SIG-M5 treated with dmso at 0.1 percent for 504 hours (cell line): ENCODE measurements around the gene ZNF763.
A peak's percentile ranks its signal among the peaks of the same experiment; 100 is the strongest.
"Not testable (repeated sequence)": the region's sequence is repeated elsewhere in the genome, so short reads cannot be mapped to it uniquely, and the experiment has no call there.

Source experiments
- DNase-seq: peaks from one replicate; lab custom pipeline; 2025; ENCODE audit not compliant: unreplicated experiment; lab: John Stamatoyannopoulos, UW

The ZNF763 gene

DNA sequence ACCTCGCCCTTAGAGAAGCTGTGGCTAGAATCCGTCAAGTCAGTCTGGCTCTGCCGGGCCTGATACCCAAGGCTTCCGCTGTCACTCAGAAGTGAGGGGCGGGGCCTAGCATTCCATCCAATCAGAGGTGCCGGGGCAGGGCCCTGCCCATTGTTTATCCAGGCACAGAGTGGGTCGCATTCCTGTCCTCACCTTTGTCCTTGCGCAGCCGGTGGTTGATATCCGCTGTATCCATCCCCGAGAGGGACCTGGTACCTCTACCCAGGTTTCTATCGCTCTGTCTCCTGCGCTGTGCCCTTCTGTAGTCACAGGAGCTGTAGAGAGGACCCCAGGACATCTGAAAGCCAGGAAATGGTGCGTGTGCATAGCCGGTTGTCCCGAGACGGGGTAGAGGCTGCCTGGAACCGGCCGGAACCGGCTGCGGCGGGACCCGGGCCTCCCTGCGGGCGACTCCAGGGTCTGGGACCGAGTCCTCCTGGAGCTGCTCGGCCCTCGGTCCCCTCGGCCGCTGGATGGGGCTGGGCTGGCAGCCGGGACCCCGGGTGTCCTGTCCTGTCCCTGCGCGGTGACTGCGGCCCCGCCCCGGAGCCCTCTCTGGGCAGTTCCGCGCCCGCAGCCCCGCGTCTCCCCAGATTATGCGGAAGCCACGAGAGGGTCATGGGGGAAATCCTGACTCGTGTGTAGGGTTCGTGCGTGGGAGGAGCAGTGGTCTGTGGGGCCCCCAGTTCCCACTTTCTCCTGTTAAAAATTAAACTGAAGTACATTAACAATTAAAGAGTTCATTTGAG lies at the start of gene ZNF763:
Gene ZNF763 (plus strand): TSS at position 183 of the 788 bp plus-strand sequence. CDS start 169 bp downstream, at position 352.
- no peak for DNase-seq

DNA sequence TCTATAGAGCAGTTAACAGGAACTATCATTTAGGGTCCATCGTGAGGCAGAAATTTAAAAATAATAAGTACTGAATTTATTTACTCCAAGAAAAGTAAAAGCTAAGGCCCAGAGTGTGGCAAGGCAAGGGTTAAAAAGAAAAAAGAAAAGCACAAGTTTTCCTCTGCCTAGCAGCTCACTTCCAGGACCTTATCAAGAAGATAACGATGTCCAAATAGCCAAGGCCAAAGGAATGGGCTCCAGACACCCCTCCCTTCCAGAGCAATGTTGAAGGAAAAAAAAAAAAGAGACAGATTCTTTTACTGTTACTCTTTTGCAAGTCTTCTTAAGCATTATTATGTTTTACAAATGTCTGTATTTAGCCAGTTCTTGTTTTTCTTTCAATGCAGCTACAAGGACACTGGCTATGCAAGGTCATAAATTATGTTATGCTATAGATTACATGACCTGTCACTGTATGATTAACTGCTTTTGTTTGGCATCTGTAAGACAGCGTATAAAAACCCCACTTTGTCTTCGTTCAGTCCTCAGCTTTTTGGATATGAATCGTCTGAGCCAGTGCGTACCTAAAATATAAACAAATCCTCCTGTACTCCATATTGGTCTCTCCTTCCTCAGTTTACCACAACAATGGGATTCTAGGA lies 42.9 kb upstream of the ZNF763 start:
- DNase-seq = no peak

DNA sequence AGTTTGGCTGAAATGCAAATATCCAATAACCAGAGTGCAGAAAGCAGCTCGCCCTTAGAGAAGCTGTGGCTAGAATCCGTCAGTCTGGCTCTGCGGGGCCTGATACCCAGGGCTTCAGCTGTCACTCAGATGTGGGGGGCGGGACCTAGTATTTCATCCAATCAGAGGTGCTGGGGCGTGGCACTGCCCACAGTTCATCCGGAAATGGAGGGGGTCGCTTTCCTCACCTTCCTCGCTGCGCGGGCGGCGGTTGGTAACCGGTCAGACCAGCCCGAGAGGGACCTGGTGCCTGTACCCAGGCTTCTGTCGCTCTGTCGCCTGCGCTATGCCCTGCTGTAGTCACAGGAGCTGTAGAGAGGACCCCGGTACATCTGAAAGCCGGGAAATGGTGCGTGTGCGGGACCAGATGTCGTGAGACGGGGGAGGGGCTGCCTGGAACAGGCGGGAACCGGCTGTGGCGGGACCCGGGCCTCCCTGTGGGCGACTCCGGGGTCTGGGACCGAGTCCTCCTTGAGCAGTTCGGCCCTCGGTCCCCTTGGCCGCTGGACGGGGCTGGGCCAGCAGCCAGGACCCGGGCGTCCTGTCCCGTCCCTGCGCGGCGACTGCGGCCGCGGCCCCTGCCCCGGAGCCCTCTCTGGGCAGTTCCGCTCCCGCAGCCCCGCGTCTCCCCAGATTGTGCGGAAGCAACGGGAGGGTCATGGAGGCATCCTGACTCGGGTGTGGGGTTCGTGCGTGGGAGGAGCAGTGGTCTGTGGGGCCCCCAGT lies 39.8 kb upstream of the ZNF763 start, which contains the start of gene ZNF700:
Gene ZNF700 (plus strand): TSS at position 222 of the 765 bp plus-strand sequence. CDS start 104 bp downstream, at position 326.
- peak; percentile 95 for DNase-seq

DNA sequence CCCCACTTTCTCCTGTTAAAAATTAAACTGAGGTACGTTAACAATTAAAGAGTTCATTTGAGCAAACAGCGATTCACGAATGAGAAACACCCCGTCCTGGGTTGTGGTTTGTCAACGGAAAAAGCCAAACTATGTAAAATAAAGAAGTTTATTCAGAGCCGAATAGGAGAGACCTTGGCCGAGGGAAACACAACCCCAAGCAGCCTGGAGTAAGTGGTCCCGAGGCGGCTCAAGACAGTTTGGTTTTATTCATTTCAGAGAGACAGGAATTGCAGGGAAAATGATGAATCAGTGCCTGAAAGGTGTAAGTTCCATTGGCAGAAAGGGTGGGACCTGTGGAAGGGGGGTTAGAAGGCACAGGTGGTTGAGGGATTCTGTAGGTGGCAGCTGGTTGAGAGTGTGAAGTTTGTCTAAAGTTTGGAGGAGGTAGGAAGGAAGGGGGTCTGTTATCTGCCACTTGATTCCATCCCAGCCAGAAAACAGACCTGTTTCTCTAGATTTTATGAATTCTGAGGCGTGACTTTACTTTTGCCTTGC lies 39.1 kb upstream of the ZNF763 start:
- not testable (repeated sequence) for DNase-seq

DNA sequence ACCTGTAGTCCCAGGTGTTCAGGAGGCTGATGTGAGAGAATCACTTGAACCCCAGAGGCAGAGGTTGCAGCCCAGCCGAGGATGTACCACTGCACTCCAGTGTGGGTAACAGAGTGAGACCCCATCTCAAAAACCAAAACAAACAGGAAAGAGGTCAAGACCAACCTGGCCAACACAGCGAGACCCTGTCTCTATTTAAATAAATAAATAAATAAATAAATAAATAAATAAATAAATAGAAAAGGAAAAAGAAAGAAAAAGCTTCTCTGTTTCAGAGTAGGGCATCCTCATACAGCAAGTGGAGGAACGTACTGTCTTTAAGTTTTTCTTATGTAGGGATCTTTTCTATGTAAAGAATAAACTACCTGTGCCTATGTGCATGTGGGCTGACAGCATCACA lies 37.6 kb upstream of the ZNF763 start:
- DNase-seq = no peak

DNA sequence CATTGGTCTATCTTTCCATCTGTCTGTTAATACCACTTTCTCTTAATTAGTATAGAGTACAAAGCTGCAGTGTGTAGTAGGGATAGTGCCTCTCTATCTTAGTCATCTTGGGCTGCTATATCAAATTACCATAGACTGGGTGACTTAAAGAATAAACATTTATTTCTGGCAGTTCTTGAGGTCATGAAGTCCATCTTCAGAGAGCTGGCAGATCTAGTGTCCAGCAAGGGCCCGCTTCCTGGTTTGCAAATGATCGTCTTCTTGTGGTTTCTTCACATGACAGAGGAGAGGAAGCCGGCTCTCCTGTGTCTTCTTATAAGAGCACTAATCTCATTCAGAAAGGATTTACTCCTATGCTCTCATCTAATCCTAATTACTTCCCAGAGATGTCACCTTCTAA lies 33.8 kb upstream of the ZNF763 start:
- DNase-seq = no peak

DNA sequence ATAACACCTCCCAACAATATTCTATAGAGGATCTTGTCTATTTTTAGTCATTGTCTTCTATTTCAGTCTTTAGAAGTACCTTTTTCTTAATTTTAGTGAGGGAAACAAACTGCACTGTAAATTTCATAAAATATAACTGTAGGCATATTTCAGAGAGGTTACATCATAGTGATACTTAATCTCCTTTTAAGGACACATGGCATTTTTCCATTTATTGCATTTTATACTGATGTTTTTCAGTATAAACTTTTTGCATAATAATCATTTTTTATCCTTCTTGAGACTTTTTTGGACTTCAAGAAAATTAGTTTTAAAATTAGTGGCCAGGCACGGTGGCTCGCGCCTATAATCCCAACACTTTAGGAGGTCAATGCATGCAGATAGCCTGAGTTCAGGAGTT lies 33.3 kb upstream of the ZNF763 start:
- no peak for DNase-seq

DNA sequence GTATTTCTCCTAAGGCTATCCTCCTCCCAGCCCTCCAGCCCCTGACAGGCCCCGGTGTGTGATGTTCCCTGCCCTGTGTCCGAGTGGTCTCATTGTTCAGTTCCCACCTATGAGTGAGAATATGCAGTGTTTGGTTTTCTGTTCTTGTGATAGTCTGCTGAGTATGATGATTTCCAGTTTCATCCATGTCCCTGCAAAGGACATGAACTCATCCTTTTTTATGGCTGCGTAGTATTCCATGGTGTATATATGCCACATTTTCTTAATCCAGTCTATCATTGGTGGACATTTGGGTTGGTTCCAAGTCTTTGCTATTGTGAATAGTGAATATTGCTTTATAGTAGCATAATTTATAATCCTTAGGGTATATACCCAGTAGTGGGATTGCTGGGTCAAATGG lies 29.0 kb upstream of the ZNF763 start:
- DNase-seq = not testable (repeated sequence)

DNA sequence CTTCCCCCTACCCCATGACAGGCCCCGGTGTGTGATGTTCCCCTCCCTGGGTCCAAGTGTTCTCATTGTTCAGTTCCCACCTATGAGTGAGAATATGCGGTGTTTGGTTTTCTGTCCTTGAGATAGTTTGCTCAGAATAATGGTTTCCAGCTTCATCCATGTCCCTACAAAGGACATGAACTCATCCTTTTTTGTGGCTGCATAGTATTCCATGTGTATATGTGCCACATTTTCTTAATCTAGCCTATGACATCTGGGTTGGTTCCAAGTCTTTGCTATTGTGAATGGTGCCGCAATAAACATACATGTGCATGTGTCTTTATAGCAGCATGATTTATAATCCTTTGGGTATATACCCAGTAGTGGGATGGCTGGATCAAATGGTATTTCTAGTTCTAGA lies 26.5 kb upstream of the ZNF763 start:
- not testable (repeated sequence) for DNase-seq

DNA sequence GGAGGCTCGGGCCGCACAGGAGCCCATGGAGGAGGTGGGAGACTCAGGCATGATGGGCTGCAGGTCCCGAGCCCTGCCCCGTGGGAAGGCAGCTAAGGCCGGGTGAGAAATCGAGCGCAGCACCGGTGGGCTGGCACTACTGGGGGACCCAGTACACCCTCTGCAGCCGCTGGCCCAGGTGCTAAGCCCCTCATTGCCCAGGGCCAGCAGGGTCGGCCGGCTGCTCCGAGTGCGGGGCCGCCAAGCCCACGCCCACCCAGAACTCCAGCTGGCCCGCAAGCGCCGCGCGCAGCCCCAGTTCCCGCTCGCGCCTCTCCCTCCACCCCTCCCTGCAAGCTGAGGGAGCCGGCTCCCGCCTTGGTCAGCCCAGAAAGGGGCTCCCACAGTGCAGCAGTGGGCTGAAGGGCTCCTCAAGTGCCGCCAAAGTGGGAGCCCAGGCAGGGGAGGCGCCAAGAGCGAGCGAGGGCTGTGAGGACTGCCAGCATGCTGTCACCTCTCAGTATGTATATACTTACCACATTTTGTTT lies 23.4 kb upstream of the ZNF763 start:
- DNase-seq = not testable (repeated sequence)

DNA sequence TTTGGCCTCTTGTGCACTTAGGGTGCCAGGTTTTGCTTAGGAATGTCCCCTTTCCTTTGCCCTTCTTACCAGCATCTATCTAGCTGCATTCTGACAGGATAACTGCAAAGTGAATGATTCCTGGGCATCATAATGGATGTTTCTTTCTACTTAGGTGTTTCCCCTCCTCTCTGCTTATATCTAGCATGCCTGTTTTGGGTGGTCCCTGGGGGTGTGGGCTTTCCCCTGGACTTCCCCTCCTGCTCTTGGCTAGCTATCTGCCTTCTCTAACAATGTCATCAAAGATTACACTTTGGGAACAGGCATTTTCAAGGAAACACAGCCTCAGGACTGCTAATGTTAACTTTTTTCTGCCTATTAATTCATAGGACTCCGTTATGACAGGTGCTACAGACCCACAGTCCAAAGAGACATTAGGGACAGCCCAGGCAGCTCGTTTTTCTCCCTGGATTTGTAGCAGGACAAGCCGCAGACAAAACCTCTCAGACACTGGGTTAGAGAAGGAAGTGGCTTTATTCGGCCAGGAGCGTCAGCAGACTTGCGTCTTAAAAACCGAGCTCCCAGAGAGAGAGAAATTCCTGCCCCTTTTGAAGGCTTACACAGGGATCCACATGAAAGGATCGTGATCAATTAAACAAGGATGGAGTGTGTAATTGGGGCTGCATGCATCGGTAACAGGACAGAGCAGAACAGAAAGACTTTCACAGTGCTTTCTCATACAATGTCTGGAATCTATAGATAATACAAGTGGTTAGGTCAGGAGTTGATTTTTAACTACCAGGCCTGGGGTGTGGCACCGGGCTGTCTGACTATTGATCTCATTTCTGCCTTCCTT lies 22.6 kb upstream of the ZNF763 start:
- DNase-seq = no peak

DNA sequence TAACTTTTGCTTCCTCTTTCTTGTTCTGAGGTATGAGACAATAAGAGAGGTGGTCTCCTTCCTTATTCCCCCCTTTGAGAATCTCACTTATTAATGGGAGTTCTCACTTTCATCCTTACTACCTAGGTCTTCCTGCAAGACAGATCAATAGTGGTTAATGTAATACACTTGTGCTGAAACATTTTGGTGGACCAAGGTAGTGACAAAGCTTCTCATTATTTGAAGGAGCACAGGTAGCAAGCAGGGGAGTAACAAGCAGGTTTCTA lies 22.1 kb upstream of the ZNF763 start:
- DNase-seq = no peak

DNA sequence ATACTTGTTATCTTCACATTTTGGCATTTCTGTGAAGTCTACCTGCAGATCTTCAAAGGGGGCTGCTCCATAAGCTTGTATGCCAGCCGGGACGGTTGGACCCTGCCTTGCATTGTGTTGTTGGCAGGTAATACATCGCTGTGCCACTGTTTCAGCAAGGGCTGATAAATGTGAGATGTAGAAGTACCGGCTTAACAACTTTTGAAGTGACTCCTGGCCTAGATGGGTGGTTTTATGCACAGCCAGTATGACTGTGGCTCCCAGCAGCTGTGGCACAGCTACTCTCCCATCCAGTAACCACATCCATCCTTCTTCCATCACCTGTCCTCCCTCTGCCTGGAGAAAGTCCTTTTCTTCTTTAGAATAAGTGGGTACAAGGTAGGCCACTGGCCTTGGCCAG lies 20.2 kb upstream of the ZNF763 start:
- no peak for DNase-seq

DNA sequence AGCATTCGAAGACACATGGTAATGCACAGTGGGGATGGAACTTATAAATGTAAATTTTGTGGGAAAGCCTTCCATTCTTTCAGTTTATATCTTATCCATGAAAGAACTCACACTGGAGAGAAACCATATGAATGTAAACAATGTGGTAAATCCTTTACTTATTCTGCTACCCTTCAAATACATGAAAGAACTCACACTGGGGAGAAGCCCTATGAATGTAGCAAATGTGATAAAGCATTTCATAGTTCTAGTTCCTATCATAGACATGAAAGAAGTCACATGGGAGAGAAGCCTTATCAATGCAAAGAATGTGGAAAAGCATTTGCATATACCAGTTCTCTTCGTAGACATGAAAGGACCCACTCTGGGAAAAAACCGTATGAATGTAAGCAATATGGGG lies 16.2 kb upstream of the ZNF763 start:
- no peak for DNase-seq

DNA sequence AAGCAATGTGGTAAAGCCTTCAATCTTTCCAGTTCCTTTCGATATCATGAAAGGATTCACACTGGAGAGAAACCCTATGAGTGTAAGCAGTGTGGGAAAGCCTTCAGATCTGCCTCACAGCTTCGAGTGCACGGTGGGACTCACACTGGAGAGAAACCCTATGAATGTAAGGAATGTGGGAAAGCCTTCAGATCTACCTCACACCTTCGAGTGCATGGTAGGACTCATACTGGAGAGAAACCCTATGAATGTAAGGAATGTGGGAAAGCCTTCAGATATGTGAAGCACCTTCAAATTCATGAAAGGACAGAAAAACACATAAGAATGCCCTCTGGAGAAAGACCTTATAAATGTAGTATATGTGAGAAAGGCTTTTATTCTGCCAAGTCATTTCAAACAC lies 15.6 kb upstream of the ZNF763 start:
- no peak for DNase-seq

DNA sequence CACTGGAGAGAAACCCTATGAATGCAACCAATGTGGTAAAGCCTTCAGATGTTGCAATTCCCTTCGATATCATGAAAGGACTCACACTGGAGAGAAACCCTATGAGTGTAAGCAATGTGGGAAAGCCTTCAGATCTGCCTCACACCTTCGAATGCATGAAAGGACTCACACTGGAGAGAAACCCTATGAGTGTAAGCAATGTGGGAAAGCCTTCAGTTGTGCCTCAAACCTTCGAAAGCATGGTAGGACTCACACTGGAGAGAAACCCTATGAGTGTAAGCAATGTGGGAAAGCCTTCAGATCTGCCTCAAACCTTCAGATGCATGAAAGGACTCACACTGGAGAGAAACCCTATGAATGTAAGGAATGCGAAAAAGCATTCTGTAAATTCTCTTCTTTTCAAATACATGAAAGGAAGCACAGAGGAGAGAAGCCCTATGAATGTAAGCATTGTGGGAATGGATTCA lies 15.2 kb upstream of the ZNF763 start:
- DNase-seq = not testable (repeated sequence)

DNA sequence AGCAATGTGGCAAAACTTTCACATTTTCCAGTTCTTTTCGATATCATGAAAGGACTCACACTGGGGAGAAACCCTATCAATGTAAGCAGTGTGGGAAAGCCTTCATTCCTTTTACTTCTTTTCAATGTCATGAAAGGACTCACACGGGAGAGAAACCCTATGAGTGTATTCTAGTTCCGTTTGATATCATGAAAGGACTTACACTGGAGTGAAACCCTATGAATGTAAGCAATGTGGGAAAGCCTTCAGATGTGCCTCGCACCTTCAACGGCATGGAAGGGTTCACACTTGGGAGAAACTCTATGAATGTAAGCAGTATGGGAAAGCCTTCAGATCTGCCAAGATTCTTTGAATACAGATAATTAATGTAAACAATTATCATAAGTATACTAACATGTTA lies 14.5 kb upstream of the ZNF763 start:
- DNase-seq = no peak

DNA sequence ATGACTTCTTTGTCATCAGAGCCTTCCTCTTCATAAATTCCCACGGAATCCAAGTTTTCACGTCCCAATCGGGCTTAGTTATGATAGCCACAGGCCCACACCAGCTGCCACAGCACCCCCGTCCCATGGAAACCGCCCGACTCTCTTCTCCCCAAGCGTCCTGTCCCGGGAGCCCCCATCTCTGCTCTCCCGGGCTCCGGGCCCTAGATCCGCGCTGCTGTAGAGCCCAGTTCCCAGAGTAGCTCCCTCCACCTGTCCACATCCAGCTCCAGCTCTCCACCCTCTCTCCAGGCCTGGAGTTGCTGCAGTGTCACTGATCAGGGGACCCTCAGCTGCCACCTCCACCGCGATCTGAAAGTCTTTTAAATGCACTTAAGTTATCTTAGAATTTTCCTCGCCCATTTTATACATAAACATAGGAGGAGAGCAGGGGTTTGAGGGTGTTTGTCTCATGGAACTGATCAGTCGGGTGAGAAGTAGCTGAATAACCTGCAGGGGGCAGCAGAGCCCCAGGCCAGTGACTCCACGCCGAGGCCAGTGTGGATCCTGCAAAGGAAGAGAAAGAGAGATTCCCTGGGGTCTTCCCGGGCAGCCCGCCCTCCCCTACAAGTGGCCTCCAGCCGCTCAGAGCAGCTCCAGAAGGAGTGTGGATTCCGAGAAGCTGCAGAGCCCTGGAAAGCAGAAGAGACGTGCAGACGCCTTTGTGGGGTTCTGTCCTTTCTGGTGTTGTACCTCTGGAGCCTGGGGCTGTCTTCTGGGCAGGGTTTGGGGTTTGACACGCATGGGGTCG lies 1.1 kb upstream of the ZNF763 start:
- no peak for DNase-seq

DNA sequence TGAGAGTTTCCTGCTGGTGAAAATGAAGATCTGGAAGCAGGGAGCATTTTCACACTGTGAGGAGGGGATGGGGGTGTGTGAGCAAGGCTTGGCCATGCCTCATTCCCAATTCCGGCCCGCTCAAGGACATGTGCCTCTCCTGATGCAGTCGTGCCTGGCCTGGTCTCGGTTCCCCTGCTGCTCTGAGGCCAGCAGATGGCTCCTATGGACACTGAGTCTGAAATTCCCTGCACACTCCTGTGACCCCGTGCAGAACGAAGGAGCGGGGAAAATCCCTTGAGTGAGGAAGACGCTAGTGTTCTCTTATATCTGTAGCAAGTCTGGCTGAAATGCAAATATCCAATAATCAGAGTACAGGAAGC lies 363 bp upstream of the ZNF763 start:
- no peak for DNase-seq

DNA sequence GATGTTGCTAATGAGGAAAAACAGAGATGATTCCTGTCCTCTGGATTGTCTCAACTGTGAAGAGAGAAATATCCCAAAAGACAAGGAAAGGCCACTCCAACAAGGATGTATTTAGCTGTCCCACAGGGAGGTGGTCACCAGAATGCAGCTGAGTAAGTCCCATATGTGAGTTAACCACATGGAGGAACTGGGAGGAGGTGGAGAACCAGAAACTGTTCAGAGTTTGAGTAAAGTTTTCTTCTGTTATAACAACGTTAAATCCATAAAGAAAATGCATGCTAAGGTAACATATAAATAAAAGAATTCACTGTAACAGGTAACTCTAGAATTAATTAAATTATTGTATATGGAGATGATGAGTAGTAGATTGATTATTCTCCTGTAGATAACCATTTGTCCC lies 5.3 kb downstream of the ZNF763 start:
- DNase-seq = no peak
